C4-2B (cell line): ENCODE measurements around the gene BARX1.

ENCODE experiments used
- CTCF ChIP-seq: fragments of 450-650 bp; conservative IDR thresholded peaks from 2 replicates; pipeline ENCODE4 v1.5.1; 2017; ENCODE audit warnings: mild to moderate bottlenecking
- ZFX ChIP-seq: fragments of 450-650 bp; IDR thresholded peaks from 2 replicates; pipeline ENCODE4 v1.6.1; 2017

- TF ChIP-seq CTCF (no peak), ZFX (no peak)
Measured at GRCh38 chr9:93953496-93954433, 1.4 kb downstream of the BARX1 start.
